Activated gamma-delta T cell treated with anti-CD3 and anti-CD28 coated beads, Interleukin-2, amount 50 U/mL, for 16 hours (primary cell): ENCODE results near the gene IRGM.
"Not testable (repeated sequence)": the region's sequence is repeated elsewhere in the genome, so short reads cannot be mapped to it uniquely, and the experiment has no call there.

Experiments used
- DNase-seq: peaks from one replicate; pipeline ENCODE4 v3.0.0-alpha.2; 2020; ENCODE audit warnings: low read depth

The IRGM gene, protein sequence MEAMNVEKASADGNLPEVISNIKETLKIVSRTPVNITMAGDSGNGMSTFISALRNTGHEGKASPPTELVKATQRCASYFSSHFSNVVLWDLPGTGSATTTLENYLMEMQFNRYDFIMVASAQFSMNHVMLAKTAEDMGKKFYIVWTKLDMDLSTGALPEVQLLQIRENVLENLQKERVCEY

DNA sequence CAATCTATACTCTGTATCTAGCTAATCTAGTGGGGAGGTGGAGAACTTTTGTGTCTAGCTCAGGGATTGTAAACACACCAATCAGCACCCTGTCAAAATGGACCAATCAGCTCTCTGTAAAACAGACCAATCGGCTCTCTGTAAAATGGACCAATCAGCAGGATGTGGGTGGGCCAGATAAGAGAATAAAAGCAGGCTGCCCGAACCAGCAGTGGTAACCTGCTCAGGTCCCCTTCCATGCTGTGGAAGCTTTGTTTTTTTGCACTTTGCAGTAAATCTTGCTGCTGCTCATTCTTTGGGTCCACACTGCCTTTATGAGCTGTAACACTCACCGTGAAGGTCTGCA lies at the start of gene IRGM:
Gene IRGM (plus strand): TSS at position 214 of the 346 bp plus-strand sequence. CDS start 1,603 bp downstream, outside the sequence.
- not testable (repeated sequence) for DNase-seq

DNA sequence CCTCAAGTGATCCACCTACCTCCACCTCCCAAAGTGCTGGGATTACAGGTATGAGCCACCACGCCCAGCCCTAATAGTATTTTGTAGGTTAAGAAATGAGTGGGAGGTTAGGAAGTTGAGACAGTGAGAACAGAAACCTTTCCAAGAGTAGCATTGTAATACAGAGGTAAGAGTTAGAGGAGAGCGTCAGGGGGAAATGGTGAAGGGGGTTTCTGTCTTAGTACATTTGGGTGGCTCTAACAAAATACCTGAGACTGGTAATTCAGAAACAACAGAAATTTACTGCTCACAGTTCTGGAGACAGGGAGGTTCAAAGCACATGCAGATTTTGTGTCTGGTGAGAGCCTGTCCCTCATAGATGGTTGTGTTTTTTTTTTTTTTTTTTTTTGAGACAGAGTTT lies 48.9 kb upstream of the IRGM start:
- DNase-seq, result no peak

DNA sequence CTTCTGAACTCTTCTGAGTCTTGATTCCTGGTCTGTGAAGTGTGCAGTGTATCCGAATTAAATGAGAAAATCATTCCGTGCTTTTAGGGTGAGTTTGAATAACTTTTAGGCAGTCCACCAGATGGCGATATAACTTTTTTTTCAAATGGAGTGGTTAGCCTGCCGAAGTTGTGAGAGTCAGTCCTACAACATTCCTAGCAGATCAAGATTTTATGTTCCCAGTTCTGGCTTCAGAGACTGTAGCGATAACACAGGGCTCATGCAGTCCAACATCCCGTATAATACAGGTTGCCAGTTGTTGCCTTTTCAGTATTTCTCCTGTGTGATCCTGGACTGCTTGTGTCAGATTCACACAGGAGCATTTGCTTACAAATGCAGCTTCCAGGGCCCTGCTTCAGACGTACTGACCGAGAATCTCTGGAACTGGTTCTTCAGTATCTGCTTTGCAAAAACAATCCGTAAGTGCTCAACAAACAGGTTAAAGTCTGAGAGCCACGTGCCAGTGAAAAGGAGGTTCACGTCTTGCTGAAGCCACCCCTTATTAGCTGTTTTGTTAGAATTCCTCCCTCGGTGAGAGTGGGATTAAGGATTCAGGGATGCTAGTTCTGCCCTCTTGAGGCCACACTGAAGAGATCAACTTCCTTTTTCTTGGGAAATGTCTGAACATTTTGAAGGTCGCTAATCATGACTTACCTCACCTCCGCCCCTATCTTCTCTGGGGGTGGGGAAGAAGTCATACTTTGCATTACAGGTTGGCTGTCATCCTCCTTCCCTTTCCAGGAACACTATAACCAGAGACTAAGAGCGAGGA lies 45.0 kb upstream of the IRGM start:
- DNase-seq, result no peak

DNA sequence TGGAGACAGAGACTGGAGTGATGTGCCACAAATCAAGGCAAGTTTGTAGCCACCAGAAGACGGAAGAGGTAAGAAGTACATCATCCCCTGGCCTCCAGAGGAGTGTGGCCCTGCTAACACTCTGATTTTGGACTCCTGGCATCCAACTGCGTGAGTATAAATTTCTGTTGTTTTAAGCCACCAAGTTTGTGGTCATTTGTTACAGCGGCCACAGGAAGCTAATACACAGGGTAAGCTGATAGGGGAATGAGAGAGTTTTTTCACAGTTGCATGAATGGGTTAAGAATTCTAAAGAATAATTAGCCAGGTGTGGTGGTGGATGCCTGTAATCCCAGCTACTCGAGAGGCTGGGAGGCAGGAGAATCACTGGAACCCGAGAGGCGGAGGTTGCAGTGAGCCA lies 41.9 kb upstream of the IRGM start:
- DNase-seq, result no peak

DNA sequence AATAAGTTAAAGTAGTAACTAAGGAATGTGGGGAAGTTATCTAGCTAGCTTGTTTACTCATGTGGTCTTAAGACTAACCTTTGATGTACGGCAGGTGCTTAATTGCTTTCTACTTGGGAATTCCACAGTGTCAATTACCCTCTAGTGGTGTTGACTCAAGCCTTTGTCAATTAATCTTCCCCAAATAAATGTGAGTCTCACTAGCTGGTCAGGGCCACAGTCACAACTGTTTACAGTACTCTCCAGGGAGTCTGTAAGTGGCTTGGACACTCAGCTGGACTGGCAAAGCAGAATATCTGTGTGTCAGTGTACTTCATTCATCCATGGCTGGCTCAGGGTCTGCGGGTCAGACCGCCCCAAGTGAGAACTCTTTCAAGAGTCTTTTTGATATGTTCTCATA lies 37.0 kb upstream of the IRGM start:
- no peak for DNase-seq

DNA sequence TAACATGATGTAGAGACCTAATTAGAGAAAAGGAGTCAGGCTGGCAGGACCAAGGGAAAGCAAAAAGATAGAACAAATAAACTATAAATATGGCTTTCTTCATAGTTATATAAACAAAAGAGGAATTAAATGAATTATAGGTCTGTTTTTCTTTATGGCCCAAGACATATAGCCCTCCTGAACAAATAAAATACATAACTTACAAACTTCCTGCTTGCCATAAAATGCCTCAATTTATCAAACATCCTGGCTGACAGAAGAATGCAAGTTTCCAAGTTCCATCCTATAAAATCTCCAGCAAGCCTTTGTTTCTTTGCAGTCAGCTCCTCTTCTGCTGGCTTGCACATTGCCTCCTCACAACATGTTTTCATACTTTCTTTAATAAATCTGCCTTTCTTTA lies 31.3 kb upstream of the IRGM start:
- DNase-seq, result no peak

DNA sequence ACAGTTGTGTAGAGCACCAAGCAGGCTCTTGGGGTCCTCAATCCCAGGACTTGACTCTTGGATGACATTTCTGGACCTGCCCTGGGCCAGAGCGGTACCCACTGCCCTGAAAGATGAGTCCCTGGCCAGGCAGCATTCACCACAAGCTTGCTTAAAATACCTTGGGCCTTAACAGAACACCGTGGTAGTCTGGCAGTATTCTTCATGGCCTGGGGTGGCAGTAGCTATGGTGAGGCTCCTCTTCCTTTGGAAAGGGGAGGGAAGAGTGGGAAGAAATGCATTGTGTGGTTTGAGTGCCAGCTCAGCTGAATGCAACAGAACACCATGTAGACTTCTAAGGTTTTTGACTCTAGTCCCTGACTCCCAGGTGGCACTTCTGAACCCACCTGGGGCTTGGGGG lies 29.4 kb upstream of the IRGM start:
- no peak for DNase-seq

DNA sequence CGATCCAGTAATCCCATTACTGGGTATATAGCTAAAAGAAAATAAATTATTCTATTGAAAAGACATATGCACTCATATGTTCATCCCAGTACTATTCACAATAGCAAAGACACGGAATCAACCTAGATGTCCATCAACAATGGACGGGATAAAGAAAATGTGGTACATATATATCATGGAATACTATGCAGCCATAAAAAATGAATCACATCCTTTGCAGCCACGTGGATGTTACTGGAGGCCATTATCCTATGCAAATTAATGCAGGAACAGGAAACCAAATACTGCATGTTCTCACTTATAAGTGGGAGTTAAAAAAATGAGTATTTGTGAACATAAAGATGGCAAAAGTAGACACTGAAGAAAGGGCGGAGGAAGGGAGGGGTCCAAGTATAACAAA lies 16.6 kb upstream of the IRGM start:
- DNase-seq, result no peak

DNA sequence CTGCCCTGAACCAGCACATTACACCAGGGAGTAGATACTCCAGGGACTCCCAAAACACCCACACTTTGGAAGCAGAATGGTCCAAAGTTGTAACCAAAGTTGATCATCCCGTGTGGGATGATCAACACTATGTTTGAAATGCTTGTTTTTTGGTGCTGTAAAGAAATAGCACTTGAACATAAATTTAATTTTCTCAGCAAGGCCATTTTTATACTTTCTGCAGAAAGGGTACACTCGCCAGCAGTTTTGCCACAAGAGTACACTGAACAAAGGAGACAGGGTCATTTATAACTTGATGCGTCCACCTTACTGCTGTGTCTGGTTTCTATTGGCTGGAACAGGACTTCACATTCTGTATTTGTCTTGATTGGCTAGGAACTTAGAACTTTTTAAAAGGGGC lies 14.5 kb upstream of the IRGM start:
- DNase-seq, result not testable (repeated sequence)

DNA sequence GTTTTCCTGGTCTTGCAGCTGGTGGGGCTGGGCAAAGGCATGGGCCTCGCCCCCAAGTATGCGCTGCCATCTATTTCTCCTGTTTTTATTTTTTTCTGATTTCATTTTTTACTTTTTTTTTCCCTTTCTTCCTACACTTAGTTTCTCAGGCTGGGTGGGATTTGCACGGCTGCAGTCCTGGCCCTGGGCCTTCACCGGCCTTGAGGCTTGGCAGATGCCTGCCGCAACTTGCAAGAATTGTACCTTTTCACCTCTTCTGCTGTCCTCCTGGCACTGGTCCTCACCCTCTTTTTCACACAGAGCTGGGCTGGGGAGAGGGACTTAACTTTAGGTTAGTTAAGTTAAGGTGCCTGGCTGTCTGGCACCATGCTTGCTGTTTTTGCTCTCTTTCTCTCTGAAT lies 10.3 kb upstream of the IRGM start:
- DNase-seq, result no peak

DNA sequence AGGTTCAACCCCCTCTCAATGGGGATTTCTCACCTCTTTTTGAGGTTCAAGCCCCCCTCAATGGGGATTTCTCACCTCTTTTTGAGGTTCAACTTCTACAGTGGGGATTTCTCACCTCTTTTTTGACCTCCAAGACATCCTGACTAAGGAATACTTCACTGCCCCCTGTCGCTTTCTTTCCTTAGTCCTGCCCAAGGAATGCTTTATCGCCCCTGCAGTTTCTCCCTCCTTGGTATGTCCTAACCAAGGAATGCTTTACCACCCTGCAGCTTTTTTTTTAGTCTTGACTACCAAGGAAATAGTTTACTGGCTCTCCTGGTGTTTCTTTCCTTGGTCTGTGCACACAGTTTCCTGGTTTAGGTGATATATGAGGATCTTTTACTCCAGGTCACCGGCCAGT lies 9.6 kb upstream of the IRGM start:
- DNase-seq, result no peak

DNA sequence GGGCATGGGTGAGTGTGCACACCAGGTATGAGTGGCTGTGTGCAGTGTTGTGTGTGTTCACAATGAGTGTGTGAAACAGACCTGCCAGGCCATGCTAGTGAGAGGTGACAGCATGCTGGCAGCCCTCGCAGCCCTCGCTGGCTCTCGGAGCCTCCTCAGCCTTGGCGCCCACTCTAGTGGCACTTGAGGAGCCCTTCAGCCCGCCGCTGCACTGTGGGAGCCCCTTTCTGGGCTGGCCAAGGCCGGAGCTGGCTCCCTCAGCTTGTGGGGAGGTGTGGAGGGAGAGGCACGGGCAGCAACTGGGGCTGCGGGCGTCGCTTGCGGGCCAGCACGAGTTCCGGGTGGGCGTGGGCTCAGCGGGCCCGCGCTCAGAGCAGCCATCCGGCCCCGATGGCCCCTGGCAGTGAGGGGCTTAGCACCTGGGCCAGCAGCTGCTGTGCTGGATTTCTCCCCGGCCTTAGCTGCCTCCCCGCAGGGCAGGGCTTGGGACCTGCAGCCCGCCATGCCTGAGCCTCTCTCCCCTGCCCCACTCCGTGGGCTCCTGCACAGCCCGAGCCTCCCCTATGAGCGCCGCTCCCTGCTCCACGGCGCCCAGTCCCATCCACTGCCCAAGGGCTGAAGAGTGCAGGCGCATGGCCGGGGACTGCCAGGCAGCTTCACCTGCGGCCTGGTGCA lies 999 bp upstream of the IRGM start:
- DNase-seq, result not testable (repeated sequence)

DNA sequence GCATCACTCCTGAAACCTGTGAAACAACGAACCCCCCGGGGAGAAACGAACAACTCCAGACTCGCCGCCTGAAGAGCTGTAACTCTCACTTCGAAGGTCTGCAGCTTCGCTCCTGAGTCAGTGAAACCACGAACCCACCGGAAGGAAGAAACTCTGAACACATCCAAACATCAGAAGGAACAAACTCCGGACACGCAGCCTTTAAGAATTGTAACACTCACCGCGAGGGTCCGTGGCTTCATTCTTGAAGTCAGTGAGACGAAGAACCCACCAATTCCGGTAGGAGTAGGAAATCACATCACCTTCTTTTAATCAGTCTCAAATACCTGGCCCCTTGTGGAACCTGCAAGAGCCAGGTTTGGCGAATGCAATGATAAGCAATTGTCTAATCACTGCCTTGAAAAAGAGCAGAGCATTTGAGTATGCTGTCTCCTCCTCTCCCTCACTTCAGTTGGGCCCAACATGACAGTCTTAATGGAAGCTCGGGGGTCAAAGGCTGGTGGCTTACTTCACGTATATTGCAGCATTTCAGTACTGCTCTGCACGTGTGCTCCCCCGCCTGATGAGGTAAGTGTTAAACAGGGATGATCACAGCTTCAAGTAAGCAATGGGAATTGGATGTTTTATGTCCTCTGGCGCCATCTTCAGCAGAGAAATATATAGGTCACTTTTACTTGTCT lies 473 bp downstream of the IRGM start:
- peak; percentile 38 for DNase-seq

DNA sequence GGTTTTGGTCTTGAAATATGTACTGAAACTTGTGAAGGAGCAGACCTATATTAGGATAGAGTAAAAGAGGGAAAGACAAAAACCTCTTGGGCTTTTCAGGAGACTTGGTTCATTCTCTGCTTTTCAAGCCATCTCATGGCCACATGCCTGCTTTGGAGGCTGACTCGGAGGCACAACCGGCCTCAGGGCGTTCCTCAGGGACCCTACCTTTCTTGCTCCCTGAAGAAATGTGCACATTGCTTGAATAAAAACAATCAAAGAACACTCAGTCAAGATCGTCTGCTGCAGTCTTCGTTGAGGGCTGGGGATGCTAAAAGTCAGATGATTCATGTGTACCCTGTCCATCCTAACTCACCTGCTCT lies 994 bp downstream of the IRGM start:
- DNase-seq, result no peak

DNA sequence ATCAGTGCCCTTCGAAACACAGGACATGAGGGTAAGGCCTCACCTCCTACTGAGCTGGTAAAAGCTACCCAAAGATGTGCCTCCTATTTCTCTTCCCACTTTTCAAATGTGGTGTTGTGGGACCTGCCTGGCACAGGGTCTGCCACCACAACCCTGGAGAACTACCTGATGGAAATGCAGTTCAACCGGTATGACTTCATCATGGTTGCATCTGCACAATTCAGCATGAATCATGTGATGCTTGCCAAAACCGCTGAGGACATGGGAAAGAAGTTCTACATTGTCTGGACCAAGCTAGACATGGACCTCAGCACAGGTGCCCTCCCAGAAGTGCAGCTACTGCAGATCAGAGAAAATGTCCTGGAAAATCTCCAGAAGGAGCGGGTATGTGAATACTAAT lies 1.9 kb downstream of the IRGM start:
- no peak for DNase-seq

DNA sequence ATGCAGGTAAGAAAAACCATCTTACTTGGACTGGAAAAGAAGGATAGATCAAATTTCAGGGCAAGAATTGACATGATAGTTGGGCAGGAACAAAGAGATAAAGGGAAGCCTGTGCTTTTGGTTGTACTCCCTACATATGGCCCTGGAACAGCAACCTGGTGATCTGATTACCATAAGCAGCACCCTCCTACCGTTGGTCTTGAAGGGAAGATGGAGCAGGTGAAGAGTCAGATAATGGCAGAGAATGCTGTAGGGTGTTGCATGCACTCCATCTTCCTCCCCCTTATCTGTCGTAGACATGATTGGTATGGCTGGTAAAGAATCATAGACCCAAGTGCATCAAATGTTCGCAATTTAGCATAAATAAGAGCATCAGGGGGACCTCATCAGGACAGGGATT lies 4.7 kb downstream of the IRGM start:
- DNase-seq, result no peak

DNA sequence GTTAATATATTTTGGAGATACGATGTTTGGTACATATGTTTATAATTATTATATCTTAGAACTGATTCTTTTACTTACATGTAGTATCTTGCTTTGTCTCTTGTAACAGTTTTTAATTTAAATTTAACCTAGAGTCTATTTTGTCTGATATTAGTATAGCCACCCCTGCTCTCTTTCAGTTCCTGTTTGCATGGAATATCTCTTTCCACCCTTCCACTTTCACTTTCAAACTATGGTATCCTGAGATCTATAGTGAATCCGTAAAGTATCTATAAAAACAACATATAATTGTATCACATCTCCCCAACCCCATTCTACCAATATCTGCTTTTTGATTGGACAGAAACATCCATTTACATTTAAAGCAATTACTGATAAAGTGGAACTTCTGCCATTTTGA lies 7.2 kb downstream of the IRGM start:
- DNase-seq, result no peak

DNA sequence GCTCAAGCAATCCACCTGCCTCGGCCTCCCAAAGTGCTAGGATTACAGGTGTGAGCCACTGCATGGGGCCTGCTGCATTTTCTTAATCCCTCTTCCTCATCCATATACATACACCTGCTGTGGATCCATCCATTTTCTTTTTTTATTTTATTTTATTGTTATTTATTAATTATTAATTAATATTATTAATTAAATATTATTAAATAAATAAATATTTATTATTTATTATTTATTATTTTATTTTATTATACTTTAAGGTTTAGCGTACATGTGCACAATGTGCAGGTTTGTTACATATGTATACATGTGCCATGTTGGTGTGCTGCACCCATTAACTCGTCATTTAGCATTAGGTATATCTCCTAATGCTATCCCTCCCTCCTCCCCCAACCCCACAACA lies 10.4 kb downstream of the IRGM start:
- not testable (repeated sequence) for DNase-seq

DNA sequence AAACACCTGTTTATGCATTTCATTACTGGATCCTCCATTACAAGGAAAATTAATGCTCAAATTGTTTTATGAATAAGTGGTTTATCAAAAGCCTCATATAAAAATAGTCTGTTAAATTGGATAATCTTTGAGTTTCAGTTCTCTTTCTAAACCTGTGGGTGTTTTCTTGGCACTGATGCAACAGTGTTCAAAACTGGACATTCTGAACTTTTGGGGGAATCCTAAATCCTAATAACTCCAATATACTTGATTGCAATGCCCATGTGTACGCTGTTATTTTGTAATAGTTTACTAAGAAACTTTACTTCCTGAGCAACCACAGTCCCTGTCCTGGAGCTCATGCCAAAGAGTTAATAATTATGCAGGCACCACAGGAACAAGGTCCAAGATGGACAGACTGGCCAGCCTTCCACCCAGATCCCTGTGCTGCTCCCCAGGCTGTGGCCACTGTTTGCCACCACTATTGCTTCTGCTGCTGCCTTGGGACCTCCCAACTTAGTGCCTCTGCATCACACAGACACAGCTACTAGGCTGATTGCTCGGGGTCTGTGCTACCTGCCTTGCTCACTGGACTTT lies 14.0 kb downstream of the IRGM start:
- no peak for DNase-seq

DNA sequence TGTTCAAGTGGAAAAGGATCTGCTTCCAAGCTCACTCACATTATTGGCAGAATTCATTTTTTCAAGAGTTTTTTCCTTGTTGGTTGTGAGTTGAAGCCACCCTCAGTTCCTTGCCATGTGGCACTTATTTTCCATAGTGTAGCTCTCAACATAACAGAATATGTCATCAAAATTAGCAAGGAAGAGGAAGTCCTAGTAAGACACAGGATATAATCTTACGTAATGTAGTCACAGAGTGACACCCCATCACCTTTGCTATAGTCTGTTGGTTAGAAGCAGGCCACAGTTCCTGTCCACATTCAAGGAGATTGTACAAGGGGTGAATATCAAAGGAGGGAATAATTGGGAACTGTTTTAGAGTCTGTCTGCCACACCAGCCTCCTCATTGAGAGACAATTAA lies 15.7 kb downstream of the IRGM start:
- DNase-seq, result no peak

DNA sequence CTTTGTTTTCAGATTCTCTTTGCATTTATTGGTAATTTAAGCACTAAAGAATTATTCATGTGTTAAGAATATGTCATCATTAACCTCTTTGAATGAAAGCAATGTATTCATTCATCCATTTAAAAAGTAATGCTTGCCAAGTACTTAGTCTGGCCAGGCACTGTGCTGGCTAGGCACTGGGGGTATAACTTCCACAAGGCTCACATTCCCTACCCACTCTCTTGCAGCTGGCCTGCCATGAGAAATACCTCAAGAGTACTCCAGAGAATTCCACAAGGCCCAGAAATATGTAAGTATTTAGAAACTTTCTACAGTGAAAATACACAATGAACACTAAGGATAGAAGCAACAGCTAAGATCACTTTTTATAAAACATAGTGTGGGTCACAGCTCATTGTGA lies 33.0 kb downstream of the IRGM start:
- DNase-seq, result no peak
